ENCODE results near the gene MEIS2.

The MEIS2 gene

DNA sequence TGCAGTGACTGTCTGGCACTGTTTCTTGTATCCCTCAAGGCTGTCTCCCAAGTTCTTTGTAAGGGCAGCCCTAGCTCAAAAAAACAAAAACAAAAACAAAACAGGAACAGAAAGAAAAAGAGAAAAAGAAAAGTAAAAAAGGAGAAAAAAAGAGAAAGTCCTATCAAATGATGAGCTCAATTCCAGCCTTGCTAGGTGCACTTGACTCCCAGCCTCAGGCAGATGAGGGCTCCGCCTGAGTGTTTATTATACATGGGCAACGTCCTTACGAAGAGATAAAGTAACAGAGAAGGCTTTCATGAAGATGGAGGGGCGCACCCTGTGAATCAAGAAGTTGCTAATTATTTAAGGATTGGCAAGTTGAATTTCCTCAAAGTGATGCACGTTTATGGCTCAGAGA is 175.3 kb downstream of the MEIS2 start:
- DNase-seq = no peak

DNA sequence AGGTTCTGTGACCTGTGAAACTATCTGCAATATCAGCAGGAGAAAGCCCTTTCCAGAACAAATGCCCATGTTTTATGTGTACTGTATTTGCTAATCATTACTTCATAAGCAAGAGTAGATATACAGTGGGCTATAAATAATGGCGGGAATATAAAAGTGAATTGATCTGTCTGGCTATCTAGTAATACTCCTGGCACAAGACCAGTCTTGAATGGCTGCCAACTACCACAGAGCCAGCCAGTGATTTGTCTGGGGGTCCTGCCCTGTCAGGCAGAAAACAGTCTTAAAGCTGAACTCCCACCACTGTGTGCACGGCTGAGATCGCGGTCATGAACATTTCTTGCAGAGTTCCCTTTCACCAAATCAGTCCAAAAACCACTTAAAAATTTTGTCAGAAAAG is 176.3 kb downstream of the MEIS2 start:
- no peak for DNase-seq

DNA sequence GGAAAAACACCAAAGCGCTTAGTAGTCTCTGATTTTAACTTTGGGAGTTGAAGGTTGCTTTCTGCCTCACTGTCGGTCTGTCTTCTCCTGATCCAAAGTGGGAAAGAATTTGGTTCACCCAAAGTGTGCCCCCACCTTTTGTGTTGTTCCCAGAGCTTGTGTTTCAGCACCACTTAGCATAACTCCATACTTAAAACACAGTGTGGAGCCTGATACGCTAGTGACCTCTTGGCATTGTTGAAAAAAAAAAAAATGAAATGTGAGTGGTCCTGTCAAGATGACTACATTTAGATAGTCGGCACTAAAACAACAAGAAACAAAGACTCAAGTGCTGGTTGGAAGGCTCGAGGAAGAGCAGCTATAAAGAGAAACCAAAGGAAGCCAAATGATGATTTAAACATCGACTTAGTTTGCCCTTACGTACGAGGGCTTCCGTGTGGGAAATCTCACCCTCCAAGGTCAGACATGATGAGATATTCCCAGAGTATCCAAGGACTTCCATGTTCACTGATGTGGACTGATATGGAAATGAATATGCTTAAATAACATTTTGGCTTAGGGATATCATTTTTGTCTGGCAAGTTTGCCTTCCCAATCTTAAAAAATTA is 178.8 kb downstream of the MEIS2 start:
- DNase-seq = no peak

DNA sequence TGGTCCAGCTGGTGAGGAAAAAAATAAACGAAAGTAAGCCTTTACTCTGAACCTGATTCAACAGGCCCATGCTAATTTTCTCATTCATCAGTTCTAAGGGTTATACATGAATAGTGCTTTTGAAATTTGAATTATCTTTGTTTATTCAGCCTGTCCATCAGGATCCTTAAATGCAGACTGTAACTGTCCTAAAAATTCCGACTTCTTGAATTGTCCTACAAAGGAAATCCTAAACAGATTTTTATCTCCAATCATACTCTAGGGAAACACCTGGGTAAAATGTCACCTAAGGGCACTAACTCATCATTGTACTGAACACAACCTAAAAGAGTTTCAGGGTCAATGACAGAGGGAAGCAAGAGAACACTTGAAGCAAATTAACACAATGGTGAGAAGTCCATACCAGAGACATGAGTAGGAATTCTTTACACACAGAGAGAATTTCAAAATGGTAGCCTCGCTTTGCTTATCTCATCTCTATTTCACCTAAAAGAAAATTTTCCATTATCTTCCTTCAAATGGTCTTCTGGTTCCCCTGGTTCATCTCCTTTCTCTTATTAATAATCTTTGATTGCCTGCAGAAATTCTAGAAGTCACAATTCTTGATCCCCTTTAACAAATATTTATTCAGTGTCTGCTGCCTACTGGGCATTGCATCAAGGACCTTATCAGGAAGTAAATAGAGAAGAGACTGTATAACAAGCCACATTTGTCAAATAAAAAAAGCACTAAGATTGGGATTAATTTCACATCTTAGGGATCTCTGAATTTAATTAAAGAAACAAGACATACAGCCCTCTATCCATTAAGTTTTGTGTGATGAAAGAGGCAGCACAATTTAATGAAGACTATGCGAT is 182.7 kb downstream of the MEIS2 start:
- DNase-seq = no peak

DNA sequence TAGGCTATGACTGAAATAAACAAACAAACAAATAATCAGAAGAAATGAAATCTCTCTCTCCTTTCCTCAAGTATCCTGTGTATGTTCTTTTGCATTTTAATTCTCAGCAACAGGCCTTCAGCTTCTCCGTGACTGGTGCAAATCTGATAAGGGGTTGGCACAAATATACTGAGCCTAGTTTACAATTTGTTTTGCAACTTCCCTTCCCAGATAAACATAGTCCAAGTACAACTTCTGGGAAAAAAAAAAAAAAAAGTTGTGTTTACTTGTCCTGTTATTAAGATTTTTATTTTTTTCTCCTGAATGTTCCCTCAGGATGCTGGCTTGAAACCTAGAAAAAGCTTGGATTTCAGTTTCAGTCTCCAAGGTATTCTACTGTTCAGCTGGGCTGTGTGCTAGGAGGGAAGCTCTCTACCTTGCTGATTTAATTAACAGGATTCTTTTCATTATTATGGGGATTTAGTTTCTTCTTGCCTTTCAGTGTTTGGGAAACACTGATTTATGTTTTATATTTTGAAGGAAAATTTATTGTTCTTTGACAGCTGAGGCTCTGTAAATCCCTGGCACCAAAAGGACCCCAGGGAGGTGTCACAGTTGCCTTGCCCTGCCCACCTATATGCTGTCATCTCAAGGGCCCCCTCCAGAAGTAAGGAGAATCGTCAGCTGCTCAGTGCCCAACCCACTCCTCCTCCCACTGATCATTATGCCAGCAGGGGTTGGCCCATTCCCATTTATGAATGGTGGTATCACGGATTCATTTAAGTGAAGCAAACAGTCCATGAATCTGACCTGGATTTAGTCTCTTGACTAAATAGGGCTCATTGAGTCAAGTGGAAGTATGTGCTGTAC is 185.2 kb downstream of the MEIS2 start:
- no peak for DNase-seq

DNA sequence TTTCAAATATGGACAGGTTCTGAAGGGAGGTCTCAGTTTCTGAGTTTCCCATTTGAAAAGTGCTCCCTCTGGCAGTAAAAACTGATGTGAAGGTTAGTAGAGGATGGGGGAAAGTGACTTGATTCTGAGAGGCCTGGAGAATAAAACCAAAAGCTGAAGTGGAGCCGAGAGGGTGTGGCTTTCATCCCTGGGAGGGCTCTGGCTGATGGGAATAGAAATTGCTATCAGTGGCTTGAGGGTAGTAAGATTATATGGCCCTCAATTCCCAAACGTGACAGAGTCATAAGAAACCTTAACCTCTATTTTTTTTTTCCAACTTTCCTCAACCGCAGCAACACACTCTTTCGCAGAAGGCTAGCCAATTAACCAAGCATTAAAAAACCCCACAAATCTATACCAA is 185.9 kb downstream of the MEIS2 start:
- DNase-seq = no peak

DNA sequence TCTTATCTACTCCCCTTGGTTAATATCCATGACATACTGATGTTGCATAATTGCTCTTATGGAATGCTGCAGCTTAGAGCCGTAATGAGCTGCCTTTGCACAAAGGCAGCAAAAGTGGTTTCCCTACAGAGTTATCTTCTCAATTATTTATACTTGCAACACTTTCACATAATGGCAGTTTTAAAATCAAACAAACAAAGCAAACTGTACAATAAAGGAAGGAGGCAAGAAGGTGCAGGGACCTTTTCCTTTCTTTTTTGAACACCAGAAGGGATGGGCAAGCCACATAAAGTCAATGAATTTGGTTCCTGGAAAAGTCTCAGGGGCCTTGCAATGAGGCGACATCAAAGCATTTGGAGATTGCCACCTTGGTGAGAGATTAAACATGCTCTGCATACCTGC is 188.0 kb downstream of the MEIS2 start:
- DNase-seq = no peak

DNA sequence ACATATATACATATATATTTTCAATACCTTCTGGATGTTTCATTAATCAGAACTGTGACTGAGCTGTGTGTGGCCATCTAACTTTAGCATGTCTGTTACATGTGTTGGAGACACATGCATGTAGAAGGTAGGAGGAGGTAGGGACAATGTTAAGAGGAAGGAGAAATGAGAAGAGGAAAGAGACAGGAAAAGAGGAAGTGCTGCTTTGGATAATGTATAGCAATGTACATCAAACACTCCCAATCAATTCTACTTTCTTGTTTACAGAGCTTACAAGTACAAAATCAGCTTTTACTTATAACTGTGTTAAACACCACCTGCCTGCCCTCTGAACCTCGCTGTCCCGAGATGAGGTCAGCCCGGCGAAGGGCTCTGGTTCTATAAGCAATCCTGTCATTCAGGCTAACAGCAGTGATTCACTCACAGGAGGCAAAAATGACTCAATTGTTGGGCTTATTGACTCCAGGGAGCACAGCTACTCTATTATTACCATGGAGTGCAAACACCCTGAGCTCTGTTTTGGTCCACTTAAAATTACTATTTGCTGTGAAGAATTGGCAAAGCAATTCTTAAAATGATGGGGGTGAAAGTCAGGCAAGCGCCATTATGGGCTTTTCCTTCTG is 188.9 kb downstream of the MEIS2 start:
- DNase-seq = no peak

DNA sequence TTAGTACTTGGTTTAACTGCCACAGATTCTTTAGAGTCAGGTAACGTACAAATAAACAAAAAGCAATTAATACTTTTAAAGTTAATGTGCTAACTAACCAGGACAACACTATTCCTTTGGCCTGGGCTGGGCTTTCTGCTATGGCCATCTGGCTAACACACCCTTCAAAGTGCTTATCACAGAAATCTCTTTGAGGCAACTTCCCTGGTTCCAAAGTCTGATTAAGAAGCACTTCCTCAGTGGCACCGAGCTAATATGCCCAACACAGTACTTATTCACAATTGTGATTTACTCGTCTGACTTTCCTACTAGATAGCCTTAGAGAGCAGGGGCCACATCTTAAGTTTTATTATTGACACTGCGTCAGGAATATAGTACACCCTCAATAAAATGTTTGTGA is 191.4 kb downstream of the MEIS2 start:
- DNase-seq = no peak

DNA sequence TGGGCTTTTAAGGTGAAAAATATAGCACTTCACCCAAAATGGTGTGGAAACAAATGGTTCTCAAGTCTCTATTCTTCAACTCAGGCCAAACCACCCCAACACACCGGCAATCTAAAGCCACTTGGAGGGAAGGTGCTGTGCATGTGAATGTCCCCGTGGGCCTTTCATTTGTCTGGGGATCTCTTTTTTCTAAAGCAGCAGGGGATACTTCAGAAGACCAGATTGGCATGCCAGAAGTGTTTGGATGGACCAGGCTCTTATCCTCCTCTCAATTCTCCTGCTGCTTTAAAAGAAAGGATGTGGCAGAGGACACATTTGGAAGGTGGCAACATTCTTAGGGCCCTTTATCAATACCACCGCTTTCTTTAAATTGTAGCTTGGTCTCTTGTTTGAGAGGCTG is 193.1 kb downstream of the MEIS2 start:
- DNase-seq = no peak

DNA sequence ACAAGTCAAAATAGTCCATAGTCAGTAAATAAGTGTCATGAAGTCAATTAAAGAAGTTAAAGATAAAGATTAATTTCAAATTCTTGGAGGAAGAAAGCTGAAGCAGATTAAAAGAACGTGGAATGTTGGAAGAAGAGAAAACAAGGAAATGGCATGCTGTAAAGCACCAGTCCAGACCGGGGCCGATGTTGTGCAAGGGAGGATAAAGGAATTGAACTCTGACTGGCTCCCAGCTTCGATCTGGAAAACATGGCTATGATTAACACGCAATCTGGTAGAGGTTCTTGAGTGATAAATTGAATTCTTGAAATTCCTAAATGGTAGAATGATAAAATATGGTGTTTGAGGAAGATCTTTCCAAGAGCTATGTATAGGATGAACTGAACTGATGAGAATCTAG is 194.4 kb downstream of the MEIS2 start:
- no peak for DNase-seq

DNA sequence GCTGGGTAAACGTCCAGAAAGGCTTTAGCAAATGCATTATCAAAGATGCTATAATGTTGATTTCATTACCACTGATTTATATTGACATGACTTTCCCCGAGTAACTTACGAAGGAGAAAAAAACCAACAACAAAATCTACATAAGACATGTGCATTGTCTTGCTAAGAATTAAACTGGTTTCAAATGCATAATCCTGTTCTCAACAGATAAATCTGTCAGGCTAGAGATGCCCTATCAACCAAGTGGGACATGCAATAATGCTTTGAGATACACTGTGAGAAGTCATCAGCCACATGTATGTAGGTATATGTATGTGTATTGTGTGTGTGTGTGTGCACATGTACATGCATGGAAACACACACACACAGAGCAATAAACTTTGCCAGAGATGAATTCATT is 195.6 kb downstream of the MEIS2 start:
- no peak for DNase-seq

DNA sequence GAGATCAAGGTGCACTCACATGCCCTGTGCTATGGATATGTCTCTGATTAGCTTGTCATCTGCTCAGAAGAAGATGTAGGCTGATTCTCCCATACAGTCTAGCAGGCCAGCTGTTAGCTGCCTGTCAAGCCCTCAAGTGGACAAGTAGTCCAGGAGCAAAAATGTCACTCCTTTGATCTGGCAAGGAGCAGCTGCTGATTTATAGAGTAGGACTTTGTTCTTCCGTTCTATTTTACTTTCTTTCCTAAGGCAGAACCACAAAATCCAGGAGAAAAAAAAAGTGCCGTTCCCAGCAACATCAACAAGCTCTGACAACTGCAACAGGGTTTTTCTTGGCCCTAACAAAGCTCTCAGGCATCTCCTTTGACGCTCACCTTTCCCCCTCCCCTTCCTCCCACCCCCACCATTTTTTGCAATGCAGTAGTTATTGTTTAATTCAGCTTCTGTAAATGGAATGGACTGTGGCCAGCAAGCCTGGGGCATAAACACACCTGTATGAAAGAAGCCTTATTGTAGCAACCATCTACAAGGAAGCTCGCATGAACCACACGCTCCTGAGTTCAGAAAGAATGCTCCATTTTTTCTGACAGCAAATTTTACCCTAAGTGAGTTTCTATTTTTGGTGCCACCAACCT is 196.3 kb downstream of the MEIS2 start:
- no peak for DNase-seq

DNA sequence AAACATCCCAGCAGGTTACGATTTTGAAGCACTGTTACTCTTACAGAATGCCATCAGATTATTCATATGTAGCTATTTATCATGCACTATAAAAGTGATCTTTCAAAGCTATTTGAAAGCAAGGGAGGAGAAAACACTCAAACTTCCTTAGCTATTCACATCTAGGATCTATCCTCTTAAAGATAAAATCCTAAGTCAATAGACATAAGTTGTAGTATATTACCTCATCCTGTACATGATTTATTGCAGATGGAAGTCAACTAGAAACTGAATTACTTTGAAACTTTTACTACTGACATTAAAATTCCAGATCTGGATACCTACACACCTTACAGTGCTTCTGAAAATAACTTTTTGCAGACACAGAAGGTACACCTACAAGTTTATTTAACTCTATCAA is 197.2 kb downstream of the MEIS2 start:
- no peak for DNase-seq

DNA sequence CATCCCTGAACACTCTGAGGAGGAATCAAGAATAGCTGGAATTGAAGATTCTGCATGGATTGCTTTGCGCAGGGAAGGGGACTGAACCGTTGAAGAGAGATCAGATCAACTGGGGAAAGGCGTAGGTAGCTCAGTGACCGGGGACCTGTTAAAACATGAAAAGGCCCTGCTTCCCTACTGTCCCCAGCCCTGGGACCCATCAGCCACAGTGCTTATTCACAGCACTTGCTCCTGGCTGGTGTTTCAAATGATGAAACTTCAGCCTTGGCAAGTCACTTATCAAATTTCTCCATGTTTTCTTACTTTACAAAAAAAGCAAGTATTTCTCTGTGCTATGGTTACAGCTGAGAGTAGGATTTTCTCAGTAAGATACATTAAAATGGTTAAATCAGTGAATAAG is 199.3 kb downstream of the MEIS2 start:
- DNase-seq = no peak

DNA sequence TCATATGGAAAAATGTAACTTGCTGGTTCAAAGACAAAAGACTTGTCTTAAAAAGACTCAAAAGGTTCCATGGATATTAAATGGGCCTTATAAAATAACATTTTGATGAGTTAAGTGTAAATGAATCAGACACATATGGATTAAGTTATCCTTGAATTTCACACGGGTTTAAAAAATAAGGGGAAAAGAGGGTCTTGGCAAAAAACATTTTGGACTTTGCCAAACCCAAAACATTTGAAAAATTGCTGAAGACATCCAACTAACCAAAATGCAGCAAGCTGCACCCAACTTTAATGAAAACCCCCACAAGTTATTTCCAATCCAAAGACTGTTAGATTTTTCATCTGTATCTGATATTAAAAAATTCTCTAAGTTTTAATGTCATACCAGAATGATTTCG is 200.7 kb downstream of the MEIS2 start:
- DNase-seq = no peak

DNA sequence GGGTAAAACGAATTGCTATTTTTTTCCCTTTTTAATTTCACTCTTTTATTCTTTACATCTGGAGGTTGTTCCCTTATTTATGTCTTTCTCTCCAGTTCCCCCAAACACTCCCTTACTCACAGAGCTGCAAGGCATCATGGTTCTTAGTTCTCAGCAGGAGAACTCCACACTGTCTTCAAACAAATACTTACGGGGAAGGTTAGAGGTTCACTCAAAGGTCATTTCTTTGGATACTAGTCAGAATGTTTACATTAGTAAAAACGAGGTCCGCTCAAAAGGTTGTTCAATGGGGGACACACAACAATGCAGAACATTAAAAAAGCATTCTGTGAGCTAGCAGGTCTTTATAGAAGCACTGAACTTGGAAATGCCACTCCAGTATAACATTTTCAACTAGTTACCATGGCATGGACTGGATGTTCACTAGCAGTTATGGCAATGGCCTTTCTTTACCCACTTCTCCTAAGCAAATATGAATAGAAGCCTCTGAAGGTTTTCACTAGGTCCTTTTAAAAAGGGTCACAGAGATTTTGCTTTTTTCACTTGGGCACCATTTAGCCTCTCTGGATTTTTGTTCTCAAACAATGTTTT is 201.7 kb downstream of the MEIS2 start:
- no peak for DNase-seq

DNA sequence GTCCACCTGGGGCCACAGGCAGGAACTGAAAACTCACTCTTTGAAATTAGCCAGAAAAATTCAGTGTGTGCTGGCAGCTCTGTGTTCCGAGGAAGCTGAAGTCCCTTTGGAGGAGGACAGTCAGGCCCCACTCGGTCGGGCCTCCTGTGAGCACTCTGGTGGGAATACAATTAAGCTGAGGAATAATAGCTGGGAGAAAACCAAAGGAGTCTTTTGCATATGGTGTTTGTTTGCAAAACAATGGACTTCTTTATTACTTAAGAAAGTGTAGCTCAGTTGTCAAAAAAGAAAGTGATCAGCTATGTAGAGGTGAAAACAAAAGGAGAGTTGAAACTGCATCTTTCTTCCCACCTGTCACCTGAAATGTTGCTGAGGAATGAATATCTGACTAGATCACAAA is 202.5 kb downstream of the MEIS2 start:
- DNase-seq = no peak

DNA sequence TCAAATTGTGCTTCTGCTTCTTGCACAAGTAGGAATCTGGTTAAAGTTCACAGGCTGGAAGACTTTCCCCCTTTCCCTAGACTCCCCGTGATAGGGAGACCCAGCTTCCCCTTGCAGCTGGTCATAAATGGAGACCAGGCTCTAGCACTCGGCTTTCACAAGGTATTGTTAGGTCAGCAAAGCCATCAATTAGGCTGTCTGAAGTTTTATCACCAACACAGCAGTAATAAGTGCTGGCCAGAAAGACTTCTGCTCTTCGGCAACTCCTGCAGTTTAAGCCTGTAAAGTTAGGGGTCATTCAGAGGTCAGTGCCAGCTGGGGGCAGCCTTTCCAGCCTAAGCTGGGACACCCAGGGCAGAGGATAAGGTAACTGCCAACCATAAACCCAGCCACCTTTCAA is 203.4 kb downstream of the MEIS2 start:
- no peak for DNase-seq

DNA sequence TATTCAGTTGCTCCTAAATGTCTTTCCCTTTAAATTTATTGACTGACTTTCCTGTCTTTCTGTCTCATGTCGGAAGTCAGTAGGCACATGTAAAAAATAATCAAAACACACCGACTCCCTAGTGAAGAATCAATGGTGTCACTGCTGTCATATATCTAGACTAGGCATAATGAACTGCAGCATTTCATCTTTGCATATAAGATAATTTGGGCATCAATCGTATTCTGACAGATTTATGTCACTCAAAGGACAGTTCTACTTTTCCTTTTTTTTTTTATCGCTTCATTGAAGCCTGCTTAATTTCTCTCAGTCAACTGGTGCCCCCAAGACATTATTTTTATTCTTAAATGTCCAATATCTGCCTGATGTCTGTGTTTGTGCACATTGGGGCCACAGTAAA is 206.3 kb downstream of the MEIS2 start:
- no peak for DNase-seq

DNA sequence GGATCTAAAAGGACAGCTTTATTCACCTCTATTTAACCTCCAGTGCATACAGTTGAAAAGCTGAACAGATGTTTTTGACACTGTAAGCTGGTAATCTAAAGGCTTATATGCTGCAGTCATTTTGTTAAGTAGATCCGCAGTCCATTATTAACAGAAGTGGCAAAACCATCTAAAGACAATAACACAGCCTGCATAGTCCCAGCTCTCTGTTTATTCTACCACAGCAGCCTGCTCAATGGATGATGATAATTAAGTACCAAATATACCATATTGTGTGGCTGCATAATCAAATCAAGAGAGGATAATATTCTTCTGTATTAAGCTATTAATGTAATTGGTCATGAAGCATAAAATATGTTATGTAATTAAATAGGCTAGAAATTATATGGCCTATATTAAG is 207.1 kb downstream of the MEIS2 start:
- DNase-seq = no peak

All from CD4-positive, alpha-beta T cell treated with Interleukin-15 for 1 hour (primary cell).